Spleen (tissue), 7 donors: ENCODE data around the gene TSPO2.

ENCODE experiments used
- POLR2AphosphoS5 ChIP-seq, 3 donors: sonication (generic); formaldehyde crosslinking; IDR thresholded peaks; one replicate each; pipeline ENCODE4 v1.5.1; 2017; ENCODE audit warnings: antibody characterized with exemption in 3 of 3
- TF ChIP-seq, protein P1 (sequence below), 11 experiments: fragments of 200-600 bp in 7 of 11; fragments of 450-650 bp in 4 of 11; sonication (generic) in 4 of 11; IDR thresholded peaks in 8 of 11; conservative IDR thresholded peaks in 3 of 11; 1 replicate in 7 of 11; 2 replicates in 4 of 11; pipeline versions ENCODE4 v1.4.0 to v1.8.0; 2016 to 2021; ENCODE audit warnings: antibody characterized with exemption in 11 of 11, inconsistent platforms in 4 of 11, mild to moderate bottlenecking in 1 of 11
- donor health status: DM: no; HTN: no; CAD: no; lungs with moderate emphysema.
- donor health status: DM: no; HTN: no; CAD: no.
- donor health status: DM: no; HTN: no; CAD: no.

DNA sequence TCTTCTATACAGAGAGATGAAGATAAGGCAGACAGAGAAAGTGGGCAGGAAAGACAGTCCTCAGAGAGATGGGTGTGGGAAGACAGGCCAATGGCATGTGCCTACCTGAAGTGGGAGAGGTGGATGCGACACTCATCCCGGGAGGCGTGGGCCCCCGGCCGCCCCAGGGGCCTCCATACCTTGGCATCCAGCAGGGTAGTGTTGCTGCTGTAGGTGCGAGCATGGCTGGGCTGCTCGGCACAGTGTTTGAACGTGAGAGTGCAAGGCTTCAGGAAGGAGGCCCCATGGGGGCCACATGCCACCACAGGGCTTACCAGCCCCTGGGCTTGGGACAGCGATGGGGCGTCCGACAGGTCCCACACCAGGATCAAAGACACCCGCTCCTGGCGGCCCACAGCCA, 8.5 kb upstream of the TSPO2 start:
- TF ChIP-seq, protein P1, sequence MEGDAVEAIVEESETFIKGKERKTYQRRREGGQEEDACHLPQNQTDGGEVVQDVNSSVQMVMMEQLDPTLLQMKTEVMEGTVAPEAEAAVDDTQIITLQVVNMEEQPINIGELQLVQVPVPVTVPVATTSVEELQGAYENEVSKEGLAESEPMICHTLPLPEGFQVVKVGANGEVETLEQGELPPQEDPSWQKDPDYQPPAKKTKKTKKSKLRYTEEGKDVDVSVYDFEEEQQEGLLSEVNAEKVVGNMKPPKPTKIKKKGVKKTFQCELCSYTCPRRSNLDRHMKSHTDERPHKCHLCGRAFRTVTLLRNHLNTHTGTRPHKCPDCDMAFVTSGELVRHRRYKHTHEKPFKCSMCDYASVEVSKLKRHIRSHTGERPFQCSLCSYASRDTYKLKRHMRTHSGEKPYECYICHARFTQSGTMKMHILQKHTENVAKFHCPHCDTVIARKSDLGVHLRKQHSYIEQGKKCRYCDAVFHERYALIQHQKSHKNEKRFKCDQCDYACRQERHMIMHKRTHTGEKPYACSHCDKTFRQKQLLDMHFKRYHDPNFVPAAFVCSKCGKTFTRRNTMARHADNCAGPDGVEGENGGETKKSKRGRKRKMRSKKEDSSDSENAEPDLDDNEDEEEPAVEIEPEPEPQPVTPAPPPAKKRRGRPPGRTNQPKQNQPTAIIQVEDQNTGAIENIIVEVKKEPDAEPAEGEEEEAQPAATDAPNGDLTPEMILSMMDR (IDR thresholded peaks at IDR 0.05 in 8 of 11, conservative IDR thresholded peaks at IDR 0.05 in 3 of 11): no peak
- TF ChIP-seq POLR2AphosphoS5 (IDR thresholded peaks at IDR 0.05): no peak
